NB4 (cell line): Measurements from ENCODE around the gene EDDM3A.

Experiments
- POLR2A ChIP-seq: IDR thresholded peaks from 2 replicates; pipeline ENCODE4 v1.6.1; 2011; ENCODE audit warnings: mild to moderate bottlenecking; ENCODE audit not compliant: insufficient read length; ENCODE audit errors: extremely low read depth
- TF ChIP-seq, protein P1 (sequence below): IDR thresholded peaks from one replicate; pipeline ENCODE4 v1.5.1; 2012; ENCODE audit warnings: low read depth, low read length

DNA sequence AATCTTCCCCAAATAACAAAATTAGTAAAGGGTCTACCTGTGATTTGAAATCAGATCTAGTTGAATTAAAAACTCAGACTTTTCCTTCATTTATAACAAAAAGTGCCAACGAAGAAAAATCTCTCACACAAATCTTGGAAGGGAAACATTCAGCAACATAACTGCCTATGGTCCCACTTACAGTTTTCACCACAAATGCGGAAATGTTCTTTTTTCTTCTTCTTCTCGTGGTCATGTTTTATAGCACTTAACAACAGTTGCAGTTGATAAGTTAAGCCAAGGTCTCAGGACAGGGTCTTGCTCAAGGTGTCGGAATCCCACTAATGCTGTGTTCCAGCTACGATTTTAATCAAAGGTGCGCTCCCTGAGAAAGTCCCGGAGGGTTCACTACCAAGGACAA is 45.5 kb downstream of the EDDM3A start:
- TF ChIP-seq, protein P1, sequence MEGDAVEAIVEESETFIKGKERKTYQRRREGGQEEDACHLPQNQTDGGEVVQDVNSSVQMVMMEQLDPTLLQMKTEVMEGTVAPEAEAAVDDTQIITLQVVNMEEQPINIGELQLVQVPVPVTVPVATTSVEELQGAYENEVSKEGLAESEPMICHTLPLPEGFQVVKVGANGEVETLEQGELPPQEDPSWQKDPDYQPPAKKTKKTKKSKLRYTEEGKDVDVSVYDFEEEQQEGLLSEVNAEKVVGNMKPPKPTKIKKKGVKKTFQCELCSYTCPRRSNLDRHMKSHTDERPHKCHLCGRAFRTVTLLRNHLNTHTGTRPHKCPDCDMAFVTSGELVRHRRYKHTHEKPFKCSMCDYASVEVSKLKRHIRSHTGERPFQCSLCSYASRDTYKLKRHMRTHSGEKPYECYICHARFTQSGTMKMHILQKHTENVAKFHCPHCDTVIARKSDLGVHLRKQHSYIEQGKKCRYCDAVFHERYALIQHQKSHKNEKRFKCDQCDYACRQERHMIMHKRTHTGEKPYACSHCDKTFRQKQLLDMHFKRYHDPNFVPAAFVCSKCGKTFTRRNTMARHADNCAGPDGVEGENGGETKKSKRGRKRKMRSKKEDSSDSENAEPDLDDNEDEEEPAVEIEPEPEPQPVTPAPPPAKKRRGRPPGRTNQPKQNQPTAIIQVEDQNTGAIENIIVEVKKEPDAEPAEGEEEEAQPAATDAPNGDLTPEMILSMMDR = no peak
- TF ChIP-seq POLR2A = no peak
